Measurements from ENCODE around the gene DYNC2I2.

DNA sequence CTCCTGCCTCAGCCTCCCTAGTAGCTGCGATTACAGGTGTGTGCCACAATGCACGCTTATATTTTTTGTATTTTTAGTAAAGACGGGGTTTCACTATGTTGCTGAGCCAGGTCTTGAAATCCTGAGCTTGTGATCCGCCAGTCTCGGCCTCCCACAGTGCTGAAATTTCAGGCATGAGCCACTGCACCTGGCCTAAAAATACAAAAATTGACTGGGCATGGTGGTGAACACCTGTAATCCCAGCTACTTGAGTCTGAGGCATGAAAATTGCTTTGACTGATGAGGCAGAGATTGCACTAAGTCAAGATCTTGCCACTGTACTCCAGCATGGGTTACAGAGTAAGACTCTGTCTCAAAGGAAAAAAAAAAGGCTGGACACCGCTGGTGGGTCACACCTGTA lies 13.1 kb upstream of the DYNC2I2 start:
- TF ChIP-seq, protein P1, sequence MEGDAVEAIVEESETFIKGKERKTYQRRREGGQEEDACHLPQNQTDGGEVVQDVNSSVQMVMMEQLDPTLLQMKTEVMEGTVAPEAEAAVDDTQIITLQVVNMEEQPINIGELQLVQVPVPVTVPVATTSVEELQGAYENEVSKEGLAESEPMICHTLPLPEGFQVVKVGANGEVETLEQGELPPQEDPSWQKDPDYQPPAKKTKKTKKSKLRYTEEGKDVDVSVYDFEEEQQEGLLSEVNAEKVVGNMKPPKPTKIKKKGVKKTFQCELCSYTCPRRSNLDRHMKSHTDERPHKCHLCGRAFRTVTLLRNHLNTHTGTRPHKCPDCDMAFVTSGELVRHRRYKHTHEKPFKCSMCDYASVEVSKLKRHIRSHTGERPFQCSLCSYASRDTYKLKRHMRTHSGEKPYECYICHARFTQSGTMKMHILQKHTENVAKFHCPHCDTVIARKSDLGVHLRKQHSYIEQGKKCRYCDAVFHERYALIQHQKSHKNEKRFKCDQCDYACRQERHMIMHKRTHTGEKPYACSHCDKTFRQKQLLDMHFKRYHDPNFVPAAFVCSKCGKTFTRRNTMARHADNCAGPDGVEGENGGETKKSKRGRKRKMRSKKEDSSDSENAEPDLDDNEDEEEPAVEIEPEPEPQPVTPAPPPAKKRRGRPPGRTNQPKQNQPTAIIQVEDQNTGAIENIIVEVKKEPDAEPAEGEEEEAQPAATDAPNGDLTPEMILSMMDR (IDR thresholded peaks at IDR 0.05; ENCODE audit: low read depth, low read length, poor library complexity, severe bottlenecking), result no peak
- no peak for TF ChIP-seq EZH2phosphoT487 (IDR thresholded peaks at IDR 0.05; ENCODE audit: borderline replicate concordance, low read length)

Measured in DOHH2 (cell line).